DMS 273 treated with DMSO at 0.1 percent for 48 hours (cell line): ENCODE measurements around the gene LHFPL2.

ENCODE experiments used
- DNase-seq: peaks from one replicate; lab custom pipeline; 2025; lab: John Stamatoyannopoulos, UW

LHFPL2 gene

GRCh38 chr5:78519198-78519941 is 129.2 kb downstream of the LHFPL2 start:
- DNase-seq: no peak

- peak; percentile 90 for DNase-seq
Observed at GRCh38 chr5:78518365-78519197, 130.0 kb downstream of the LHFPL2 start.

GRCh38 chr5:78515670-78516069 is 132.9 kb downstream of the LHFPL2 start:
- no peak for DNase-seq

GRCh38 chr5:78514427-78515330 is 133.9 kb downstream of the LHFPL2 start:
- DNase-seq: no peak

GRCh38 chr5:78513441-78513840 is 135.1 kb downstream of the LHFPL2 start:
- DNase-seq: no peak

- DNase-seq: no peak
Observed at GRCh38 chr5:78512435-78512834, 136.1 kb downstream of the LHFPL2 start.

GRCh38 chr5:78511121-78511906 is 137.3 kb downstream of the LHFPL2 start:
- DNase-seq: peak; percentile 69

- DNase-seq: no peak
Observed at GRCh38 chr5:78509884-78510769, 138.4 kb downstream of the LHFPL2 start.

- DNase-seq: no peak
Observed at GRCh38 chr5:78509145-78509865, 139.3 kb downstream of the LHFPL2 start.

- DNase-seq: peak; percentile 48
Observed at GRCh38 chr5:78508186-78508765, 140.3 kb downstream of the LHFPL2 start.

GRCh38 chr5:78507531-78507930 is 141.0 kb downstream of the LHFPL2 start:
- DNase-seq: no peak

GRCh38 chr5:78506261-78507024 is 142.1 kb downstream of the LHFPL2 start:
- no peak for DNase-seq

GRCh38 chr5:78505860-78506259 is 142.7 kb downstream of the LHFPL2 start:
- DNase-seq: no peak

GRCh38 chr5:78504704-78505677 is 143.6 kb downstream of the LHFPL2 start:
- peak; percentile 76 for DNase-seq

GRCh38 chr5:78503958-78504653 is 144.5 kb downstream of the LHFPL2 start:
- no peak for DNase-seq
